ENCODE data around the gene KCNG2.

DNA sequence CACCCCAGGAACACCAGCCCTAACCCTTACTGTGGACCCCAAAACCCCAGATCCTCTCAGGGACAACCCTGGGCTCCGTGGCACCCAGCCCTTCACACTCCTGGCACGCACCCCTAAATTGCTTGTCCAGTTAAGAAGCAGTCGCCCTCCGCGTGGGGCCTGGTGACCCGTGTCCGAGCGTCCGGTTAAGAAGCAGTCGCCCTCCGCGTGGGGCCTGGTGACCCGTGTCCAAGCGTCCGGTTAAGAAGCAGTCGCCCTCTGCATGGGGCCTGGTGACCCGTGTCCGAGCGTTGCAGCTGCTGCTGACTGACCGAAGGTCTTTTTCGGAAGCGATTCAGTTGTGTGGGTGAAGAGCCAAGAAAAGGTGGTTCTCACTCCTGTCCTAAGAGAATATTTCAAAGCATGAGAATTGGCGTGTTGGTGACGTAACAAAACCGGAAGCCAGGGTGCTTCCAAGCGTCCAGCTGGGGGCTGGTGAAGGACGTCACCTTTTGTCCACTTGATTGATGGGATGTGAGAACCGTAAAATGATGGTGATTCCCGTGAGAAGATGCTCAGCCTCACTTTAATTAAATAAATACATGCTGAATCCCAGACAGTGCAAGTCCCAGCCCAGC, 70.5 kb downstream of the KCNG2 start:
- TF ChIP-seq, protein P1, sequence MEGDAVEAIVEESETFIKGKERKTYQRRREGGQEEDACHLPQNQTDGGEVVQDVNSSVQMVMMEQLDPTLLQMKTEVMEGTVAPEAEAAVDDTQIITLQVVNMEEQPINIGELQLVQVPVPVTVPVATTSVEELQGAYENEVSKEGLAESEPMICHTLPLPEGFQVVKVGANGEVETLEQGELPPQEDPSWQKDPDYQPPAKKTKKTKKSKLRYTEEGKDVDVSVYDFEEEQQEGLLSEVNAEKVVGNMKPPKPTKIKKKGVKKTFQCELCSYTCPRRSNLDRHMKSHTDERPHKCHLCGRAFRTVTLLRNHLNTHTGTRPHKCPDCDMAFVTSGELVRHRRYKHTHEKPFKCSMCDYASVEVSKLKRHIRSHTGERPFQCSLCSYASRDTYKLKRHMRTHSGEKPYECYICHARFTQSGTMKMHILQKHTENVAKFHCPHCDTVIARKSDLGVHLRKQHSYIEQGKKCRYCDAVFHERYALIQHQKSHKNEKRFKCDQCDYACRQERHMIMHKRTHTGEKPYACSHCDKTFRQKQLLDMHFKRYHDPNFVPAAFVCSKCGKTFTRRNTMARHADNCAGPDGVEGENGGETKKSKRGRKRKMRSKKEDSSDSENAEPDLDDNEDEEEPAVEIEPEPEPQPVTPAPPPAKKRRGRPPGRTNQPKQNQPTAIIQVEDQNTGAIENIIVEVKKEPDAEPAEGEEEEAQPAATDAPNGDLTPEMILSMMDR (IDR thresholded peaks at IDR 0.05) = no peak
- TF ChIP-seq, protein P2, sequence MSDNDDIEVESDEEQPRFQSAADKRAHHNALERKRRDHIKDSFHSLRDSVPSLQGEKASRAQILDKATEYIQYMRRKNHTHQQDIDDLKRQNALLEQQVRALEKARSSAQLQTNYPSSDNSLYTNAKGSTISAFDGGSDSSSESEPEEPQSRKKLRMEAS (IDR thresholded peaks at IDR 0.05; ENCODE audit: low read depth) = no peak
- TF ChIP-seq RAD21 (IDR thresholded peaks at IDR 0.05; ENCODE audit: low read length) = no peak
- no peak for TF ChIP-seq SMC3 (IDR thresholded peaks at IDR 0.05; ENCODE audit: low read depth, low read length)
- no peak for TF ChIP-seq MXI1 (IDR thresholded peaks at IDR 0.05; ENCODE audit: low read depth, low read length)
- TF ChIP-seq, protein P3, sequence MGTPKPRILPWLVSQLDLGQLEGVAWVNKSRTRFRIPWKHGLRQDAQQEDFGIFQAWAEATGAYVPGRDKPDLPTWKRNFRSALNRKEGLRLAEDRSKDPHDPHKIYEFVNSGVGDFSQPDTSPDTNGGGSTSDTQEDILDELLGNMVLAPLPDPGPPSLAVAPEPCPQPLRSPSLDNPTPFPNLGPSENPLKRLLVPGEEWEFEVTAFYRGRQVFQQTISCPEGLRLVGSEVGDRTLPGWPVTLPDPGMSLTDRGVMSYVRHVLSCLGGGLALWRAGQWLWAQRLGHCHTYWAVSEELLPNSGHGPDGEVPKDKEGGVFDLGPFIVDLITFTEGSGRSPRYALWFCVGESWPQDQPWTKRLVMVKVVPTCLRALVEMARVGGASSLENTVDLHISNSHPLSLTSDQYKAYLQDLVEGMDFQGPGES (IDR thresholded peaks at IDR 0.05; ENCODE audit: low read depth, low read length) = no peak
- no peak for TF ChIP-seq JUND (IDR thresholded peaks at IDR 0.05)
- TF ChIP-seq POLR2AphosphoS5 (IDR thresholded peaks at IDR 0.05; ENCODE audit: low read depth, low read length) = no peak
- TF ChIP-seq EZH2phosphoT487 (IDR thresholded peaks at IDR 0.05; ENCODE audit: borderline replicate concordance, low read depth) = no peak
- no peak for TF ChIP-seq RXRA (IDR thresholded peaks at IDR 0.05; ENCODE audit: borderline replicate concordance, low read depth)
- TF ChIP-seq, protein P4, sequence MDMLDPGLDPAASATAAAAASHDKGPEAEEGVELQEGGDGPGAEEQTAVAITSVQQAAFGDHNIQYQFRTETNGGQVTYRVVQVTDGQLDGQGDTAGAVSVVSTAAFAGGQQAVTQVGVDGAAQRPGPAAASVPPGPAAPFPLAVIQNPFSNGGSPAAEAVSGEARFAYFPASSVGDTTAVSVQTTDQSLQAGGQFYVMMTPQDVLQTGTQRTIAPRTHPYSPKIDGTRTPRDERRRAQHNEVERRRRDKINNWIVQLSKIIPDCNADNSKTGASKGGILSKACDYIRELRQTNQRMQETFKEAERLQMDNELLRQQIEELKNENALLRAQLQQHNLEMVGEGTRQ (IDR thresholded peaks at IDR 0.05; ENCODE audit: borderline replicate concordance, low read depth, low read length) = no peak
- TF ChIP-seq CHD2 (IDR thresholded peaks at IDR 0.05; ENCODE audit: low read length, partially characterized antibody) = no peak
- no peak for TF ChIP-seq EP300 (IDR thresholded peaks at IDR 0.05; ENCODE audit: borderline replicate concordance in 1 of 2, low read depth in 1 of 2, low read length in 1 of 2)
- TF ChIP-seq RFX5 (IDR thresholded peaks at IDR 0.05; ENCODE audit: low read length) = no peak

Data from SK-N-SH (cell line).